Cerebellar cortex (tissue), 1 donor: ENCODE measurements around the gene APBB3.

Source experiments
- DNase-seq: peaks from one replicate; pipeline ENCODE4 v3.0.0-alpha.2; 2015; ENCODE audit warnings: low spot score

Gene APBB3

GRCh38 chr5:140575309-140575708 is 10.9 kb upstream of the APBB3 start:
- no peak for DNase-seq

GRCh38 chr5:140574165-140574564 is 9.8 kb upstream of the APBB3 start:
- no peak for DNase-seq

GRCh38 chr5:140573683-140574082 is 9.3 kb upstream of the APBB3 start:
- no peak for DNase-seq

- no peak for DNase-seq
Observed at GRCh38 chr5:140571105-140571504, 6.7 kb upstream of the APBB3 start.

GRCh38 chr5:140570488-140570887 is 6.1 kb upstream of the APBB3 start:
- no peak for DNase-seq

- DNase-seq, result peak; percentile 93
Observed at GRCh38 chr5:140570058-140570457, 5.7 kb upstream of the APBB3 start.

- no peak for DNase-seq
Observed at GRCh38 chr5:140569197-140569596, 4.8 kb upstream of the APBB3 start.

- DNase-seq, result no peak
Observed at GRCh38 chr5:140568443-140569063, 4.2 kb upstream of the APBB3 start.

GRCh38 chr5:140567871-140568270 is 3.5 kb upstream of the APBB3 start:
- no peak for DNase-seq

- no peak for DNase-seq
Observed at GRCh38 chr5:140567136-140567818, 2.9 kb upstream of the APBB3 start.

- no peak for DNase-seq
Observed at GRCh38 chr5:140566665-140567064, 2.3 kb upstream of the APBB3 start.

- no peak for DNase-seq
Observed at GRCh38 chr5:140565780-140566095, 1.3 kb upstream of the APBB3 start.

- DNase-seq, result no peak
Observed at GRCh38 chr5:140565024-140565779, 804 bp upstream of the APBB3 start.

GRCh38 chr5:140563596-140563995 is 802 bp downstream of the APBB3 start:
- DNase-seq, result peak; percentile 41

GRCh38 chr5:140561753-140562523 is 2.5 kb downstream of the APBB3 start:
- no peak for DNase-seq

- no peak for DNase-seq
Observed at GRCh38 chr5:140560227-140560626, 4.2 kb downstream of the APBB3 start.

GRCh38 chr5:140558542-140558941 is 5.9 kb downstream of the APBB3 start:
- DNase-seq, result no peak

GRCh38 chr5:140557965-140558364 is 6.4 kb downstream of the APBB3 start:
- no peak for DNase-seq

GRCh38 chr5:140557136-140557805 is 7.1 kb downstream of the APBB3 start, which contains the start of gene SRA1:
Gene SRA1, minus strand, starts transcription at chr5:140557473. Its CDS starts 21 bp downstream, at chr5:140557452.
- peak; percentile 94 for DNase-seq

- no peak for DNase-seq
Observed at GRCh38 chr5:140556438-140556837, 8.0 kb downstream of the APBB3 start.

GRCh38 chr5:140555747-140556312 is 8.6 kb downstream of the APBB3 start:
- no peak for DNase-seq

GRCh38 chr5:140554454-140554853 is 9.9 kb downstream of the APBB3 start:
- DNase-seq, result no peak
